HCT116 (cell line): ENCODE results near the gene LAMC2. TPM values are rescaled to one million over a fixed set of nuclear protein-coding genes. Genes with fewer than 3 reads are reported as not detected.

Experiments used
- ATAC-seq: fragments of 200-7000 bp; cut with Tn5 transposase; 2 replicates; pipeline ENCODE4 v1.9.1; 2020; ENCODE audit warnings: mild to moderate bottlenecking, moderate library complexity
- BruUV-seq: library from RNA; stranded (reverse); fragments of 400-500 nt; replicated peaks from 2 replicates; lab custom pipeline; 2021; lab: Mats Ljungman, UMichigan
- CTCF ChIA-PET: fragments of 300-600 bp; sonication (Branson Sonifier 250); formaldehyde crosslinking; loops from one replicate; lab custom pipeline; 2021; ENCODE audit warnings: antibody characterized with exemption; lab: Charles Lee
- POLR2A ChIA-PET: fragments of 300-600, 350-600 bp; sonication (Branson Sonifier 250); formaldehyde crosslinking; loops from one replicate; lab custom pipeline; 2021; ENCODE audit warnings: antibody characterized with exemption; lab: Charles Lee
- RAD21 ChIA-PET, 2 experiments: fragments of 300-600 bp; sonication (Branson Sonifier 250); formaldehyde crosslinking; loops; one replicate each; lab custom pipeline; 2023; ENCODE audit warnings: low total read pairs in 2 of 2; ENCODE audit not compliant: uncharacterized antibody in 2 of 2, unreplicated experiment in 2 of 2, low non-redundant PET in 1 of 2; lab: Charles Lee
- DNase-seq: peaks from one replicate; pipeline ENCODE4 v3.0.0-alpha.2; 2010; ENCODE audit warnings: low read depth, low spot score
- H2AFZ ChIP-seq: fragments of 200-600 bp; shearing (Covaris generic), sonication (generic); 2 replicates; pipeline ENCODE4 v1.6.1; 2017; ENCODE audit warnings: low read depth, mixed run types, mixed read lengths, antibody characterized with exemption, low read length; ENCODE audit not compliant: poor library complexity, severe bottlenecking
- H3K27ac ChIP-seq: 2 replicates; pipeline ENCODE4 v1.5.1; 2012; ENCODE audit warnings: low read depth, low read length
- H3K27me3 ChIP-seq: fragments of 200-600 bp; sonication (generic); 2 replicates; pipeline ENCODE4 v1.6.1; 2016; ENCODE audit warnings: mixed run types, low read length, mixed read lengths; ENCODE audit not compliant: insufficient read depth
- H3K36me3 ChIP-seq, 2 experiments: fragments of 200-500 bp in 1 of 2; fragments of 200-600 bp in 1 of 2; sonication (Bioruptor generic) in 1 of 2; sonication (generic) in 1 of 2; 2 replicates each; pipeline versions ENCODE4 v1.5.1 to v1.6.1; 2014 to 2016; ENCODE audit warnings: low read length in 2 of 2, inconsistent platforms in 1 of 2, mixed read lengths in 1 of 2, mixed run types in 1 of 2; ENCODE audit not compliant: insufficient read depth in 2 of 2, control insufficient read depth in 1 of 2
- H3K4me1 ChIP-seq, 2 experiments: fragments of 200-600 bp in 1 of 2; sonication (generic) in 1 of 2; 2 replicates each; pipeline versions ENCODE4 v1.5.1 to v1.6.1; 2012 to 2017; ENCODE audit warnings: low read length in 2 of 2, inconsistent platforms in 1 of 2, mild to moderate bottlenecking in 1 of 2, mixed read lengths in 1 of 2, mixed run types in 1 of 2, moderate library complexity in 1 of 2; ENCODE audit not compliant: insufficient read depth in 2 of 2, control insufficient read depth in 1 of 2
- H3K4me2 ChIP-seq: fragments of 200-600 bp; sonication (generic); 2 replicates; pipeline ENCODE4 v1.6.1; 2017; ENCODE audit warnings: mixed run types, low read length, mixed read lengths
- H3K4me3 ChIP-seq, 2 experiments: fragments of 200-600 bp in 1 of 2; sonication (generic) in 1 of 2; replicated peaks in 1 of 2; 2 replicates each; pipeline ENCODE4 v1.5.1; 2011 to 2016; ENCODE audit warnings: low read length in 2 of 2, control low read depth in 1 of 2, low read depth in 1 of 2, mild to moderate bottlenecking in 1 of 2, mixed read lengths in 1 of 2, mixed run types in 1 of 2
- H3K79me2 ChIP-seq: fragments of 200-600 bp; sonication (generic); 2 replicates; pipeline ENCODE4 v1.6.1; 2017; ENCODE audit warnings: mild to moderate bottlenecking, mixed run types, low read length, moderate library complexity, mixed read lengths; ENCODE audit not compliant: insufficient read depth
- H3K9ac ChIP-seq: fragments of 200-600 bp; sonication (generic); 2 replicates; pipeline ENCODE4 v1.6.1; 2016; ENCODE audit warnings: low read length, mixed read lengths
- H3K9me2 ChIP-seq: fragments of 200-600 bp; sonication (generic), shearing (Covaris generic); 2 replicates; pipeline ENCODE4 v1.6.1; 2017; ENCODE audit warnings: mixed run types, mild to moderate bottlenecking, moderate library complexity; ENCODE audit not compliant: insufficient read depth
- H3K9me3 ChIP-seq, 2 experiments: fragments of 200-500 bp in 1 of 2; fragments of 200-600 bp in 1 of 2; sonication (Bioruptor generic) in 1 of 2; sonication (generic) in 1 of 2; 2 replicates each; pipeline ENCODE4 v1.6.1; 2014 to 2017; ENCODE audit warnings: low read length in 2 of 2, mixed read lengths in 2 of 2, inconsistent platforms in 1 of 2, low read depth in 1 of 2, mild to moderate bottlenecking in 1 of 2, mixed run types in 1 of 2, moderate library complexity in 1 of 2; ENCODE audit not compliant: control insufficient read depth in 1 of 2, insufficient read depth in 1 of 2
- H4K20me1 ChIP-seq: fragments of 200-600 bp; sonication (generic), shearing (Covaris generic); 2 replicates; pipeline ENCODE4 v1.6.1; 2017; ENCODE audit warnings: mixed run types, mild to moderate bottlenecking, moderate library complexity; ENCODE audit not compliant: insufficient read depth
- ATF3 ChIP-seq: IDR thresholded peaks from 2 replicates; pipeline ENCODE4 v1.6.1; 2012
- CBX3 ChIP-seq: IDR thresholded peaks from 2 replicates; pipeline ENCODE4 v1.6.1; 2012; ENCODE audit warnings: low read depth
- CEBPB ChIP-seq: IDR thresholded peaks from 2 replicates; pipeline ENCODE4 v1.6.1; 2012; ENCODE audit warnings: low read depth
- EZH2 ChIP-seq: fragments of 200-600 bp; sonication (generic); IDR thresholded peaks from 2 replicates; pipeline ENCODE4 v1.6.1; 2017; ENCODE audit warnings: antibody characterized with exemption, mixed run types
- EZH2phosphoT487 ChIP-seq: fragments of 200-600 bp; IDR thresholded peaks from 2 replicates; pipeline ENCODE4 v1.6.1; 2018; ENCODE audit warnings: antibody characterized with exemption, borderline replicate concordance
- FOSL1 ChIP-seq: IDR thresholded peaks from 2 replicates; pipeline ENCODE4 v1.6.1; 2012; ENCODE audit warnings: low read depth
- JUND ChIP-seq: IDR thresholded peaks from 2 replicates; pipeline ENCODE4 v1.6.1; 2012
- MAX ChIP-seq: IDR thresholded peaks from 2 replicates; pipeline ENCODE4 v1.6.1; 2012
- POLR2A ChIP-seq: IDR thresholded peaks from 2 replicates; pipeline ENCODE4 v1.7.0; 2011; ENCODE audit warnings: borderline replicate concordance; ENCODE audit not compliant: insufficient read depth, insufficient read length; ENCODE audit errors: extremely low read depth
- POLR2AphosphoS5 ChIP-seq: IDR thresholded peaks from 2 replicates; pipeline ENCODE4 v1.6.1; 2011; ENCODE audit warnings: mild to moderate bottlenecking, low read depth, low read length, moderate library complexity
- RAD21 ChIP-seq: IDR thresholded peaks from 2 replicates; pipeline ENCODE4 v1.6.1; 2012; ENCODE audit warnings: low read depth, mild to moderate bottlenecking
- SIN3A ChIP-seq: IDR thresholded peaks from 2 replicates; pipeline ENCODE4 v1.6.1; 2012; ENCODE audit warnings: low read depth
- TCF7L2 ChIP-seq: IDR thresholded peaks from 2 replicates; pipeline ENCODE4 v1.7.0; 2011; ENCODE audit warnings: borderline replicate concordance, inconsistent platforms; ENCODE audit not compliant: insufficient read depth, insufficient read length; ENCODE audit errors: extremely low read depth
- YY1 ChIP-seq: IDR thresholded peaks from 2 replicates; pipeline ENCODE4 v1.6.1; 2011; ENCODE audit warnings: low read length, low read depth, moderate library complexity, mild to moderate bottlenecking; ENCODE audit not compliant: insufficient replicate concordance; ENCODE audit errors: extremely low read depth
- ZFX ChIP-seq: fragments of 450-650 bp; IDR thresholded peaks from 2 replicates; pipeline ENCODE4 v1.6.1; 2017
- ZNF274 ChIP-seq: fragments of 200-500 bp; sonication (Bioruptor generic); IDR thresholded peaks from 2 replicates; pipeline ENCODE4 v1.6.1; 2014; ENCODE audit warnings: mild to moderate bottlenecking, low read depth, low read length, inconsistent platforms
- intact Hi-C: fragments of 100-400 bp; cut with micrococcal nuclease; formaldehyde crosslinking; loops from 2 replicates; pipeline ENCODE4 v1.10.0; 2022
- total RNA-seq: library from RNA; stranded (reverse); gene quantifications from one replicate; pipeline ENCODE4 v1.2.1, GENCODE V29; 2021; ENCODE audit not compliant: unreplicated experiment
- TF ChIP-seq, protein P1 (sequence below): IDR thresholded peaks from 2 replicates; pipeline ENCODE4 v1.6.1; 2011; ENCODE audit warnings: mild to moderate bottlenecking, low read length, moderate library complexity; ENCODE audit not compliant: insufficient replicate concordance; ENCODE audit errors: extremely low read depth

LAMC2 gene
- total RNA-seq, 1 experiment from 2014 or later: 22.2 TPM

DNA sequence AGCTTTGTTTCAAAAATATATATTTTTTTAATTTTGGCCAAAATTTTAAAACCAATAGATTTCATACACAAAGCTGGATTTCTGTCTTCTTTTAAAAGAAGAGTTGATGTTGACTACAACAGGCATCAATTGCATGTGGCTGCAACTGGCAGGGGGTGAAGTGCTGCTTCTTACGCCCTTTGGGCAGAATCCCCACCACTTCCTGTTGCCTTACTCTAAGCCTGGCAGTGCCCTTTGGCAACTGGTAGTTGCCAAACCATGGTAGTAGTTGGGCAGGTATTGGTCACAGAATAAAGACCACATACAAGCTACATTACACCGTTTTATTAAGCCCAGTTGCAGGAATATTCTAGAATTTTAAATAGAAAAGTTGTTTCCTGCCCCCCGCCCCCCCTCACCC, 17.0 kb downstream of the LAMC2 start:
- Histone ChIP-seq H3K79me2 (no peaks in the 10 kb centered on the region), H3K4me1 (no peaks in the 10 kb centered on the region), H3K9me3 (no peaks in the 10 kb centered on the region), H3K4me3 (no peak overlapping the region), H3K4me2 (no peak overlapping the region), H3K9ac (no peak overlapping the region), H3K27ac (no peak overlapping the region), H3K27me3 (no peaks in the 10 kb centered on the region), H2AFZ (no peak overlapping the region), H3K36me3 (no peaks in the 10 kb centered on the region), H4K20me1 (no peaks in the 10 kb centered on the region), H3K9me2 (no peaks in the 10 kb centered on the region)
- ATAC-seq (no peak), DNase-seq (no peak)
- TF ChIP-seq RAD21 (no peak), CBX3 (no peak), JUND (no peak), EZH2 (no peak), MAX (no peak), POLR2AphosphoS5 (no peak), EZH2phosphoT487 (no peak), CEBPB (no peak), POLR2A (no peak), TCF7L2 (no peak), ZNF274 (no peak), SIN3A (no peak), FOSL1 (no peak), ZFX (no peak)
- RAD21 ChIA-PET: no interaction called here
- POLR2A ChIA-PET: no interaction called here
- intact Hi-C loops: no loop called here
- CTCF ChIA-PET: no interaction called here
- no TSS peak for BruUV-seq

DNA sequence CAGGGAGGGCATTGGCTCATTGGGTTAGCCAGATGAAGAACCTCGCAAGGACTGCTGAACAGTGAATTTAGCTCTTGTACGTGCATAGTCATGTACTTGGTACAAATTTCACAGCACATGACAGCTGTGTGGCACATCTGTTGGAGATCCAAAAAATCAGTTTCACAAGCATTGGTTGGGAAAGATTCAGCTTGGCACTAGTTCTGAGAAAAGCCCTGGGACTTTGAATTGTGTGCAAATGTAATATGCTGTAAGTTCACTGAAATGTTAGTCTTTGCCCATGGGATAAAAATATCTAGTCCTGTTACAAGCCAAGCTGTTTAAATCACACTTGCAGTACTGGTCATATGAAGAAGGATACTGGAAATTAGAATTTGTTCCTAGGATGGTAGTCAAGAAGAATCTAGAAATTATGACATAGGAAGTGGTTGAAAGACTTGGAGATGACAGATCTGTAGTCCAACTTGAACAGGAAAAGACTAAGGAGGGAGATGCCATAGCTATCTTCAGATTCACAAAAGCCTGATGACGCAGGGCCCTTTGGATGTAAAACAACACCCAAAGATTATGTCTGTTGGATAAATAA, 19.2 kb downstream of the LAMC2 start:
- H3K4me2 ChIP-seq: no peak overlapping the region
- BruUV-seq: no TSS peak
- no peaks in the 10 kb centered on the region for H3K36me3 ChIP-seq
- CTCF ChIA-PET: no interaction called here
- H3K27ac ChIP-seq: no peak overlapping the region
- DNase-seq (no peak), ATAC-seq (no peak)
- H3K9me2 ChIP-seq: no peaks in the 10 kb centered on the region
- no peaks in the 10 kb centered on the region for H4K20me1 ChIP-seq
- TF ChIP-seq, protein P1, sequence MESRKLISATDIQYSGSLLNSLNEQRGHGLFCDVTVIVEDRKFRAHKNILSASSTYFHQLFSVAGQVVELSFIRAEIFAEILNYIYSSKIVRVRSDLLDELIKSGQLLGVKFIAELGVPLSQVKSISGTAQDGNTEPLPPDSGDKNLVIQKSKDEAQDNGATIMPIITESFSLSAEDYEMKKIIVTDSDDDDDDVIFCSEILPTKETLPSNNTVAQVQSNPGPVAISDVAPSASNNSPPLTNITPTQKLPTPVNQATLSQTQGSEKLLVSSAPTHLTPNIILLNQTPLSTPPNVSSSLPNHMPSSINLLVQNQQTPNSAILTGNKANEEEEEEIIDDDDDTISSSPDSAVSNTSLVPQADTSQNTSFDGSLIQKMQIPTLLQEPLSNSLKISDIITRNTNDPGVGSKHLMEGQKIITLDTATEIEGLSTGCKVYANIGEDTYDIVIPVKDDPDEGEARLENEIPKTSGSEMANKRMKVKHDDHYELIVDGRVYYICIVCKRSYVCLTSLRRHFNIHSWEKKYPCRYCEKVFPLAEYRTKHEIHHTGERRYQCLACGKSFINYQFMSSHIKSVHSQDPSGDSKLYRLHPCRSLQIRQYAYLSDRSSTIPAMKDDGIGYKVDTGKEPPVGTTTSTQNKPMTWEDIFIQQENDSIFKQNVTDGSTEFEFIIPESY: no peak
- TF ChIP-seq MAX (no peak), ZNF274 (no peak), POLR2A (no peak), YY1 (no peak), CEBPB (no peak), POLR2AphosphoS5 (no peak), ATF3 (no peak), ZFX (no peak)
- no peaks in the 10 kb centered on the region for H3K27me3 ChIP-seq
- no peaks in the 10 kb centered on the region for H3K9me3 ChIP-seq
- no peak overlapping the region for H3K9ac ChIP-seq
- RAD21 ChIA-PET: no interaction called here
- no peak overlapping the region for H2AFZ ChIP-seq
- no peaks in the 10 kb centered on the region for H3K79me2 ChIP-seq
- H3K4me1 ChIP-seq: peaks cover 4 to 15% of the 10 kb centered on the region in 2 experiments; a peak in 3 of 4 replicates
- POLR2A ChIA-PET: no interaction called here
- H3K4me3 ChIP-seq: no peak overlapping the region
- intact Hi-C loops: no loop called here
